HepG2 (cell line): Measurements from ENCODE around the gene NSMCE1. TPM values are rescaled to one million over a fixed set of nuclear protein-coding genes. Genes with fewer than 3 reads are reported as not detected.

ENCODE experiments used
- ARID5B ChIP-seq: IDR thresholded peaks from 2 replicates; pipeline ENCODE4 v1.4.0; 2020; ENCODE audit warnings: mild to moderate bottlenecking, missing genetic modification reagents
- CBFB ChIP-seq: sonication (generic); formaldehyde crosslinking; IDR thresholded peaks from 2 replicates; pipeline ENCODE4 v1.4.0; 2020; ENCODE audit warnings: missing genetic modification reagents
- DMAP1 ChIP-seq: IDR thresholded peaks from 2 replicates; pipeline ENCODE4 v1.6.1; 2016
- DZIP1 ChIP-seq: sonication (generic); formaldehyde crosslinking; IDR thresholded peaks from 2 replicates; pipeline ENCODE4 v1.5.0; 2020; ENCODE audit warnings: mild to moderate bottlenecking, missing genetic modification reagents
- FOXK1 ChIP-seq: sonication (generic); formaldehyde crosslinking; IDR thresholded peaks from 2 replicates; pipeline ENCODE4 v1.4.0; 2020; ENCODE audit warnings: low read depth, missing genetic modification reagents, borderline replicate concordance
- GPBP1L1 ChIP-seq: sonication (generic); formaldehyde crosslinking; IDR thresholded peaks from 2 replicates; pipeline ENCODE4 v1.5.0; 2020; ENCODE audit warnings: mild to moderate bottlenecking, missing genetic modification reagents
- HES4 ChIP-seq: sonication (generic); formaldehyde crosslinking; IDR thresholded peaks from 2 replicates; pipeline ENCODE4 v1.9.0; 2021; ENCODE audit warnings: mild to moderate bottlenecking, missing genetic modification reagents, borderline replicate concordance
- IRF9 ChIP-seq: sonication (generic); formaldehyde crosslinking; IDR thresholded peaks from 2 replicates; pipeline ENCODE4 v1.8.0; 2022; ENCODE audit warnings: missing genetic modification reagents, mild to moderate bottlenecking, borderline replicate concordance
- SRSF9 ChIP-seq: fragments of 200-400 bp; formaldehyde crosslinking; IDR thresholded peaks from 2 replicates; pipeline ENCODE4 v1.6.1; 2018; ENCODE audit warnings: borderline replicate concordance, mild to moderate bottlenecking, low read depth, low read length; ENCODE audit not compliant: insufficient read depth, poor library complexity, severe bottlenecking
- TEAD3 ChIP-seq: optimal IDR thresholded peaks from 2 replicates; pipeline ENCODE3; 2016; ENCODE audit warnings: borderline replicate concordance
- TFE3 ChIP-seq: IDR thresholded peaks from 2 replicates; pipeline ENCODE4 v1.6.1; 2016
- XRCC5 ChIP-seq: fragments of 200-400 bp; formaldehyde crosslinking; optimal IDR thresholded peaks from 2 replicates; pipeline ENCODE3; 2017; ENCODE audit warnings: mild to moderate bottlenecking, low read length
- ZEB1 ChIP-seq: IDR thresholded peaks from 2 replicates; pipeline ENCODE4 v1.6.1; 2012; ENCODE audit warnings: mild to moderate bottlenecking, low read depth, inconsistent platforms; ENCODE audit not compliant: insufficient replicate concordance
- ZFP82 ChIP-seq: sonication (generic); formaldehyde crosslinking; IDR thresholded peaks from 2 replicates; pipeline ENCODE4 v1.5.1; 2020; ENCODE audit warnings: mild to moderate bottlenecking, missing genetic modification reagents, borderline replicate concordance
- ZNF549 ChIP-seq: sonication (generic); formaldehyde crosslinking; IDR thresholded peaks from 2 replicates; pipeline ENCODE4 v1.5.0; 2020; ENCODE audit warnings: missing genetic modification reagents
- ZNF713 ChIP-seq: sonication (generic); formaldehyde crosslinking; IDR thresholded peaks from 2 replicates; pipeline ENCODE4 v1.4.0; 2020; ENCODE audit warnings: mild to moderate bottlenecking, missing genetic modification reagents
- ZNF850 ChIP-seq: sonication (generic); formaldehyde crosslinking; conservative IDR thresholded peaks from 2 replicates; pipeline ENCODE4 v1.9.0; 2021; ENCODE audit warnings: mild to moderate bottlenecking, missing genetic modification reagents
- polyA plus RNA-seq, 8 experiments: library from polyadenylated mRNA; depleted of rRNA in 3 of 8; stranded (reverse) in 7 of 8; unstranded in 1 of 8; fragments of >200 nt; fragmentation: Illumina TruSeq in 4 of 8; extraction: Trizol in 4 of 8; gene quantifications; 2 replicates each; pipeline versions ENCODE4 v1.2.1 to v1.2.3, GENCODE V29; 2011 to 2016; ENCODE audit warnings: low read depth in 4 of 8, missing spikeins in 1 of 8, mixed read lengths in 1 of 8; ENCODE audit not compliant: insufficient read depth in 1 of 8
- total RNA-seq, 5 experiments: library from RNA; depleted of rRNA; stranded (reverse); fragments of >200 nt; fragmentation: Illumina TruSeq; extraction: Trizol; gene quantifications; 2 replicates each; pipeline ENCODE4 v1.2.3, GENCODE V29; 2016; ENCODE audit warnings: low read depth in 1 of 5

NSMCE1 gene
- total and polyA plus RNA-seq, 2 of the 13 experiments (the other 11 are each of a cell fraction or from before 2014, with no cell fraction given), result 42.7 to 52.9 TPM

- TF ChIP-seq ARID5B (CRISPR knock-in tag) (no peak; the same call in 1 of the 2 replicates), HES4 (CRISPR knock-in tag) (no peak; the same call in none of the 2 replicates), TEAD3 (CRISPR knock-in tag) (peak; percentile 40), DMAP1 (CRISPR knock-in tag) (peak; percentile 87), ZFP82 (CRISPR knock-in tag) (peak; percentile 87; the same call in 1 of the 2 replicates), IRF9 (CRISPR knock-in tag) (peak; percentile 94; the same call in 1 of the 2 replicates), SRSF9 (no peak), ZNF713 (0 out of 2 replicates have a peak, but pooled peaks have one; percentile 36), XRCC5 (no peak), DZIP1 (CRISPR knock-in tag) (peak; percentile 15; the same call in 1 of the 2 replicates), CBFB (no peak), ZNF549 (CRISPR knock-in tag) (no peak), GPBP1L1 (CRISPR knock-in tag) (no peak), ZEB1 (no peak), FOXK1 (CRISPR knock-in tag) (peak; percentile 42; the same call in 1 of the 2 replicates), TFE3 (CRISPR knock-in tag) (0 out of 2 replicates have a peak, but pooled peaks have one; percentile 34), ZNF850 (CRISPR knock-in tag) (peak; percentile 63; the same call in 1 of the 2 replicates)
Measured at GRCh38 chr16:27268376-27269299, at the start of gene NSMCE1 (continued).
